GM19043 (cell line): ENCODE data around the gene DYRK1A.
"Not testable (repeated sequence)": the region's sequence is repeated elsewhere in the genome, so short reads cannot be mapped to it uniquely, and the experiment has no call there.

Experiments used
- ATAC-seq: cut with Tn5 transposase; IDR thresholded peaks from one replicate; pipeline ENCODE4 v1.9.1; 2021; ENCODE audit warnings: low read depth; ENCODE audit not compliant: unreplicated experiment

DYRK1A gene

DNA sequence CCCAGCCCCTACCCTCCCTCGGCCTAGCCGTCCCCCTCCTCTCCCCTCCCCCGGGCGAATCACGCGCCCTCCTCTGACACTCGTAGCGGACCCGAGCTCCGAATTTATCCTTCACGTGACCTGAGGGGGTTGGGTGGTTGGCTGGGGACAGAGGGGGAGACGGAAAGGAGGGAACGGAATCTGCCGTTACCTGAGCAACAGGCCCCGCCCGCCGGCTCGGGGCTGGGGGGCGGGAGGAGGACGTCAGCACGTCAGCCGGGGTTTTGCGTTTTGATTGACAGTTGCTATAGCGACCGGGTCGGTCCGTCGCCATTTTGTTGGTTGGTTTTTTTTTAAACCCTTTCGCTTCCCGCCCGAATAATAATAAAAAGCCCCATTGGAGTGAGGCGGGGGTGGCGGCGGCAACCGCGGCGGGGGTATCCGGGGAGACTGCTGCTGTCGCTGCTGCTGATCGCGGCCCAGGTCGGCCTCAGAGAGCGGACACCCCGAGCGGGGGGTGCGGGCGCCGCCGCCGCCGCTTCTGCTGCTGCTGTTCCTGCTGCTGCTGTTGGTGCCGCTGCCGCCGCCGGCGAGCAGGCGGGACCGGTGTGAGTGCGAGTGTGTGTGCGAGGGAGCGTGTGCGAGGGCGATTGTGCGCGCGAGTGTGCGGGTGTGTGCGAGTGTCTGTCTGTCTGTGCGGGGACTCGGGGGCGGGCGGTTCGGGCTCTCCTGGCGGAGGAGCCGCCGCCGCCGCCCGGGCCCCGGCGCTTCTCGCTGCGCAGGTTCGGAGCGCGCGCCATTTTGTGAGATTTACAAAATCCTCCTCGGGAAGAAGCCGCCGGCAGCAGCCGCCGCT is at the start of gene DYRK1A:
TSS of gene DYRK1A (plus strand) at position 292 of the 835 bp plus-strand sequence. CDS start 53,602 bp downstream, outside the sequence.
- ATAC-seq = peak; percentile 51

DNA sequence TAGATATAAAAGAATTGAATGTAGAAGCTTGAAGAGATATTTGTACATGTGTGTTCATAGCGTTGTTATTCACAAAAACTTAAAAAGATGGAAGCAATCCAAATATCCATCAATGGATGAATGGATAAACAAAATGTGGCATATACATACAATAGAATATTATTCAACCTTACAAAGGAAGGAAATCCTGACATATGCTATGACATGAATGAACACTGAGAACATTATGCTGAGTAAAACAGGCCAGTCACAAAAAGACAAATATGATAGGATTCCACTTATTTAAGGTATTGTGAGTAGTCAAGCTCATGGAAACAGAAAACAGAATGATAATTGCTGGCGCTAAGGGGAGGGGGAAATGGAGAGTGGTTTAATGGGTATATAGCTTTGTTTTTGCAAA is 47.0 kb upstream of the DYRK1A start:
- no peak for ATAC-seq

- ATAC-seq = no peak
Observed at GRCh38 chr21:37322084-37322483, 44.5 kb upstream of the DYRK1A start.

DNA sequence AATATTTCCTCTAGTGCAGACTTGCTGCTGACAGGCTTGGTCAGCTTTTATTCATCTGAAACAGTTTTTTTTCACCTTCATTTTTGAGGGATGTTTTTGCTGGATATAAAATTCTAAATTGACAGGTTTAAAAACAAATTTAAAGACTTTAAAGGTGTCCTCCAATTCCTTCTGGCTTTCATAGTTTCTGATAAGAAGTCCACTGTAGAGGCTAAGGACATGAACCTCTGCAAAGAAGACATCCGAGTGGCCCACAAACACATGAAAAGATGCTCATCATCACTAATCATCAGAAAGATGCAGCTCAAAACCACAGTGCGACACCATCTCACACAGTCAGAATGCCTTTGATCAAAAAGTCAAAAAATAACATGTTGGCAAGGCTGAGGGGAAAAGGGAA is 42.0 kb upstream of the DYRK1A start:
- no peak for ATAC-seq

- ATAC-seq = not testable (repeated sequence)
Observed at GRCh38 chr21:37328147-37328546, 38.4 kb upstream of the DYRK1A start.

GRCh38 chr21:37331411-37331810 is 35.2 kb upstream of the DYRK1A start:
- ATAC-seq = no peak

- ATAC-seq = no peak
Observed at GRCh38 chr21:37335053-37335452, 31.5 kb upstream of the DYRK1A start.

DNA sequence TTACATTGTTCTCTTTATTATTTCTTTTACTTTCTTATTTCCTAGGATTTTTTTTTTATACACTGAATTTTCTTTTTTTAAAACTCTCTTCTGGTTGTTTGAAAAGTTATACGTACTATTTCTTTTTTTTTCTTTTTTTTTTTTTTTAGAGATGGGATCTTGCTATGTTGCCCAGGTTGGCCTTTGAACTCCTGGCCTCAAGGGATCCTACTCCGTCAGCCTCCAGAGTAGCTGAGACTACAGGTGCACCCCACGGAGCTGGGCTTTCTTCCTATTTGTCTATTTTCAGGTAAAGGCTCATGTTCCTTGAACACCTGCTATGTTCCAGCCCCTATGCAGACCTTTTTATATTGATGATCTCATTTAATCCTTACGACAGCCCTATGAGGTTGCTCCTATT is 29.4 kb upstream of the DYRK1A start:
- ATAC-seq = no peak

- ATAC-seq = no peak
Observed at GRCh38 chr21:37337831-37338230, 28.7 kb upstream of the DYRK1A start.

- no peak for ATAC-seq
Observed at GRCh38 chr21:37338671-37339551, 27.7 kb upstream of the DYRK1A start.

DNA sequence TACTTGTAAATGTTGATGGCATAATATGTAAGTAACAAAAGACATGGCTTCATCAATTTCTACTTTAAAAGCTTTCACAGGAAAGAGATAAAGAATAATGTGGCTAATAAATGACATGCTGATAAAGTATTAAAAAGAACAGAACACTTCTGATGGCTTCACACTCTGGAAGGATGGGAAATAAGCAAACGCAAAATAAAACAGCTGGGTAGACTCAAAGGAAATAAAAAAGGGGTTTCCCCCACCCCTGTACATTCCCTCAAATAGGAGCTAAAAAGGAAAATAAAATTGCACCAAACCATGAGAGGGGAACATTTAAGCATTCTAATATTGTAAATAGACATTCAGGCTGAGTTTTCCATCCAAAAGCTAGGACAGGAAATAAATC is 27.0 kb upstream of the DYRK1A start:
- ATAC-seq = no peak

- no peak for ATAC-seq
Observed at GRCh38 chr21:37341254-37341960, 25.2 kb upstream of the DYRK1A start.

GRCh38 chr21:37342046-37342632 is 24.4 kb upstream of the DYRK1A start:
- no peak for ATAC-seq

DNA sequence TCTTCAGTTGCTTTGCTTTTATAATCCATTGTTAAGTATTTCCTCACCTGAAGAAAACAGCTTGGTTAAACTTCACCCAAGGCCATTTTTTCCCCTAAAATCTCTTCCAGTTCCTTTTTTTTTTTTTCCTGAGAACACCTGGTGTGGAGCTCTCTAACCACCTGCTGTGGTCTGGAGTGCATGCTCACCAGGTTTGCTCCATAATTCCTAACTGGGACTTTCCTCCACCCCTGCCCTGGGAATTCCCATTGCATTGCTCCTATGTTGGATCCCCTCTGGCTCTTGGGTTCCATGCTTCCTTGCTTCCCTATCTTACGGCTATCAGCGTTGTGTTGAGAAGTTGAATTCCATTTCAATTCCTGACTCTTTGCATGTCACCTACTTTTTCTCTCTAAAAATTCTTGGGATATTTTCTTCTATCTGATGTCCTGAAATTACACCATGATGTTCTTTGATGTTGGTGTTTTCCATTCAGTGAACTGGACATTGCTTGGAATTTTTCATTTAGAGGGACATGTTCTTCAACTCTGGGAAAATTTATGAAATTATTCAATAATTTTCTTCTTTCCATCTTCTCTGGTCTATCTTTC is 19.6 kb upstream of the DYRK1A start:
- no peak for ATAC-seq

GRCh38 chr21:37348664-37349063 is 17.9 kb upstream of the DYRK1A start:
- ATAC-seq = no peak

- ATAC-seq = no peak
Observed at GRCh38 chr21:37350472-37350871, 16.1 kb upstream of the DYRK1A start.

GRCh38 chr21:37356706-37357105 is 9.9 kb upstream of the DYRK1A start:
- ATAC-seq = no peak

GRCh38 chr21:37357691-37358090 is 8.9 kb upstream of the DYRK1A start:
- no peak for ATAC-seq

DNA sequence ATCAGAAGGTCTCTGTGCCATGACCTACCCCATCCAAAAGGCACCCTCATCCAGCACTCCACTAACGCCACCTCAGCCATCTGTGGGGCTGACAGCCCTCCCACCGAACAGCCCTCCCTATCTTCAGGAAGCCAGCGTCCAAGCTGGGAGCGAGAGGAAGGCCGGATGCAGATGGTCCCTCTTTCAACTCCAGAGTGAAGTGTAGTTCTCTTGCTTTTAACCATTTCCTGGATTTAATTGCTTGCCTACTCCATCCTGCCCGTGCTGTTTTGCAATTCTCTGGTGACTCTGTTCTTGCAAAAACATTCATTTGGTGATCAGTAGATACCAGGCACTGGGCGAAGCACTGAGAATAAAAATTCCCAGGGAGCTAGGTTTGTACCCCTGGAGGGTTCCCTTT is 8.2 kb upstream of the DYRK1A start:
- no peak for ATAC-seq

DNA sequence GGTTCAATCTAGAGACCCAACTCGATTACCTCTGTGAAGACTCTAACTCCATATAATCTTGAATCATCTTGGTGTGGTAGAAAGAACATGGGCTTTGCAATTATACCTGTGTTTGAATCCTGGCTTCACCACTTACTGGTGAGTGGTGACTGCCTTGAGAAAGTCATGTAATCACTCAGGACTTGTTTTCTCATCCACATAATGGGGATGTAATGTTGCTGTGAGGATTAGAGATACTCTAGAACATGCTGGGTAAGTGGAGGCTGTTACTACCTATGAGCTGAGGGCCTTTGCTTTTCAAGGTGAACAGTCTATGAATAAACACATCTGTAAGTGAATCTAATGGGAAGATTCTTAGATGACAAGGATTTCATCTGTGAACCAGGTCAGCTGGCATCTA is 2.6 kb upstream of the DYRK1A start:
- ATAC-seq = no peak
